Stimulated activated CD4-positive, alpha-beta T cell treated with anti-CD3 and anti-CD28 coated beads, Interleukin-2, amount 100 ng/mL, for 48 hours (primary cell): Measurements from ENCODE around the gene BCAP31.

ENCODE experiments used
- DNase-seq, 2 donors: peaks; one replicate each; pipeline ENCODE4 v3.0.0-alpha.2; 2020

The BCAP31 gene

DNA sequence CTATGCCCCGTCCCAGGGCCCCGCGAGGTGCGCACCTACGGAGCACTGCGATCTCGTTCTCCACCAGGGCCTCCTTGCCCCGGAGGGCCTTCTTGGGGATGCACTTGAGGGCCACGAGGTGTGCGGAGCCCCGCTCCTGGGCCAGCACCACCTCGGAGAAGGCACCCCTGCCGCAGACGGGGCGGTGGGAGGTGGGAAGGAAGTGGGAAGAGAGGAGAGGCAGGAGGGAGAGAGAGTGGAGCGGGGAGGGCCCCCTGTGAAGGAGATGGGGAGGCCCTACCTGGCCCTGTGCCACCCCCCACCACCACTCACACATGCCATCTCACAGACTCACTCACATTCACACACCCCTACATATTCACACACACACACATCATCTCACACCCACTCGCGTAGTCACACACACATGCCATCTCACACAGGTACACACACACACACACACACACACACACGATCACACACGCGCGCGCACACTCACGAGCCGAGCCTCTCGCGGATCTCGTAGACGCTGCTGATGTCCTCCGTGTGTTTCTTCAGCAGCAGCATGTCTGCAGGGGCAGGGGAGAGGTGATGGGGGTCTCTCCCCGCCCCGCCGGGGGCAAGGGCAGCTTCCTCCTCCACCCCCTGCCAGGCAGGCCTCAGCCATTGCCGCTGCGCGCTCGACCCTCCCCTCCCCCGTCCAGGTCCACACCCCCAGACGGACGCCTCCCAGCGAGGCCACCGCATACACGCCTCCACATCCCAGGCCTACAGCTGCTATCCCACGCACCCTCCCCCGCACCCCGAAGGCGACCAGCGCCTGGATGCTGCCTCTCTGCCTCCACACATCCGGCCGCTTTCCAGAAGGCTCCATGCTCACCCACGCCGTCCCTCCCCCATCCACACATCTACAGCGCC is 51.4 kb downstream of the BCAP31 start:
- no peak for DNase-seq

- no peak for DNase-seq
Measured at GRCh38 chrX:153671589-153672530, 52.3 kb downstream of the BCAP31 start.

DNA sequence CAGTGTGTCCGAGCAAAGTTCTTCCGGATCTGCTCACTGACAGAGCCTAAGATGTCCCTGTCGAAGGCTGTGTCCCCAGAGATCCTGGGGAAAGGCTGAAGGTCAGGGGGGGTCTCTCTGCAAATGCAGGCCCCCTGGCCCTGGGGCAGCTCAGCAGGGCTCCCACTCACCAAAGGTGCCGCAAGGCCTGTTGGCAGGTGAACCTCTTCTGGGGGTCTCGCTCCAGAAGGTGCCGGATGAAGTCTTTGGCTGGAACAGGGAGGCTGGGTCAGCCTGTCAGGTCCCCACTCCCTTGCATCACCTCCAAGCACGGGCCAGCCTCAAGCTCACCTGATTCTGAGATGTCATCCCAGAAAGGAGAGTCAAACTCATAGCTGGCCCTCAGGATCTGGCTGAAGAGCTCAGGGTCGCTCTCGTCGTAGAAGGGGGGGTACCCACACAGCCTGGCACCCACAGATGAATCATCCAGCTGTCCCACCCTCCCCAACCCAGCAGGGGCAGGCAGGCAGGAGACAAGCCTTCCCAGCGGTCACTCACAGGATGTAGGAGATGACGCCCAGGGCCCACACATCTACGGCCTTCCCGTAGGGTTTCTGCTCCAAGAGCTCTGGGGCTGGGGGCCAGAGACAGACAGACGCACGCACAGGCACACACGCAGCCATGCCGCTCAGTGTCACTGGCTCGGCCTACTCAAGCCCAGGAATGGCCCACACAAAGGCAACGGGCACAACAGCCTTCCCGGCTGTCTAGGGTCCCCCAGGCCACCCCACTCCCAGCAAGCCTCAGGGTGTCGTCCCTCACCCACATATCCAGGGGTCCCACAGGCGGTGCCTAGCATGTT is 53.2 kb downstream of the BCAP31 start:
- no peak for DNase-seq

GRCh38 chrX:153669901-153670731 is 54.1 kb downstream of the BCAP31 start:
- no peak for DNase-seq

GRCh38 chrX:153669174-153669890 is 54.9 kb downstream of the BCAP31 start:
- peak; percentile 35 to 59 for DNase-seq

GRCh38 chrX:153668423-153669173 is 55.6 kb downstream of the BCAP31 start:
- DNase-seq = no peak

GRCh38 chrX:153667956-153668396 is 56.2 kb downstream of the BCAP31 start:
- DNase-seq = peak; percentile 75 to 83

DNA sequence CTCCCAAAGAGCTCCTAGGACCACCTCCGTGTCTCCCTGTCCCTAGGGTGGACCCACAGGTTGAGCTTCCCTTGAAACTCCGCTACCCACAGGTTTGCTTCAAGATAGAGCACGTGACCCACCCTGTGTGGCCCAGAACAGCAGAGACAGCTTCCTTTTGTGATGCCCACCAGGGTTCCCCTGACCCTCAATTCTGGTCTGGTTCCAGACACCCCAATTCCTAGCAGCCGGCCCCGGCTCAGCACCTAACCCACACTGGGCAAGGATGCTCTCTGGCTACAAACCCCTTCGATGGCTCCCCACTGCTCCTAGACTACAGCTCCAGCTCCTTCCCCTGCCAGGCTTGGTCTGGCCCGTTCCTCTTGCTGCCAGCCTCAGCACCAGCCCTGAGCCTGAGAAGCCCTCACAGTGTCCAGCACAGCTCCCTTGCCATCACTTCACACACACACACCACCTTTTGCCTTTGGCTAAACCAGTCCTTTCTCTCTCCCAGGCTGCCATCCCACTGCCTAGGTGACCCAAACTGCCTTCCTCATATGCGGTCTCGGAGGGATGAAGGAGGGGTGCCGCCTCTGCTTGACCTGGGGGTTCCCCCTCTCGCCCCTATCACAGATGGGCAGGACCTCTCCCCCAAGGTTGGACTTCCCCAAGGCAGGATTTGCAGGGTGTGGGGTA is 56.8 kb downstream of the BCAP31 start:
- no peak for DNase-seq

DNA sequence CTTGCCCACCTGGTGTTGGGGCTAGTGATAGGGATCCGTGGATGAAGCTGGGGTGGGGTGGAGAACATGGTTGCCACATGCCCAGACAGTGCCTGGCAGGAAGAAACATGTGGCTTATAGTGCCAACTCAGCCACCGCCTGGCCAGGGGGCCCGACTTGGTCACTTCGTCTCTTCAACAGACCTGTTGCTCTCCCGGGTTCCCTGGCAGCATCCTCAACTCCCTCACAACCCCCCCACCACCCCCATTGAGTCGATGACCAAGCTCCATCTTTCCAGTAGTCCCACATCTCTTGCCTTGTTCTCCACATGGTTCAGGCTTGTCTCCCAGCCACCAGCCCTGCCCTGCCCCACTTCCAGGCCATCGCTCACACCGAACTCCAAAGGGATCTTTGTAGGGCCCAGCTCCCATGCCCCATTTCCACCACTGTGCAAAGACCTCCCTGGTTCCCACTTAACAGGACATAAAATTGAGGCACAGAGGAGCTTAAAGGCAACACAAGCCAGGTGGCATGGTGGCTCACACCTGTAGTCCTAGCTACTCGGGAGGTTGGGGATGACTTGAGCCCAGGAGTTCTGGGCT is 58.4 kb downstream of the BCAP31 start:
- no peak for DNase-seq

DNA sequence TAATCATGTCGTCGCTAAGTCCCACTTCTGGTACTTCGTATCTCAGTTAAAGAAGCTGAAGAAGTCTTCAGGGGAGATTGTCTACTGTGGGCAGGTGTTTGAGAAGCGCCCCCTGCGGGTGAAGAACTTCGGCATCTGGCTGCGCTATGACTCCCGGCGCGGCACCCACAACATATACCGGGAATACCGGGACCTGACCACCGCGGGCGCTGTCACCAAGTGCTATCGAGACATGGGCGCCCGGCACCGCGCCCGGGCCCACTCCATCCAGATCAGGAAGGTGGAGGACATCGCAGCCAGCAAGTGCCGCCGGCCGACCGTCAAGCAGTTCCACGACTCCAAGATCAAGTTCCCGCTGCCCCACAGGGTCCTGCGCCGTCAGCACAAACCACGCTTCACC is 61.9 kb downstream of the BCAP31 start:
- DNase-seq = peak; percentile 47

- DNase-seq = no peak
Measured at GRCh38 chrX:153659268-153659667, 64.9 kb downstream of the BCAP31 start.

DNA sequence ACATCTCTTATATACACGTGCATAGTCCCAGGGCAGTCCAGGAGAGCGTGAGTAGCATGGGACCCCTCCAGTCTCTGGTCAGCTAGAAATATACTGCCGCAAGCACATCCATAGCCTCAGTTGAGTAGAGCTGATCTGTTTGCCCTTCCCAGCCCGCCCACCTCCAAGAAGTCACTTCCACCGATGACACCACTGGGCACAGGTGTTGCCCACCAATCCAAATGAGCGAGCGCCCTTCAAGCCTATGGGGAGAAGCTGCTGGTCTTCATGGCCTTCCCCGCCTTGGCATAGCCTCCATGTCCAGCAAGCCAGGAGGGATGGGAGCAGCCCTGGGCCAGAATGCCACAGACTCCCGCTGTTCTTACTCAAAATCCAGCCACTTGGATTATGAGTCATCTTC is 67.0 kb downstream of the BCAP31 start:
- no peak for DNase-seq

- no peak for DNase-seq
Measured at GRCh38 chrX:153653556-153653955, 70.6 kb downstream of the BCAP31 start.

DNA sequence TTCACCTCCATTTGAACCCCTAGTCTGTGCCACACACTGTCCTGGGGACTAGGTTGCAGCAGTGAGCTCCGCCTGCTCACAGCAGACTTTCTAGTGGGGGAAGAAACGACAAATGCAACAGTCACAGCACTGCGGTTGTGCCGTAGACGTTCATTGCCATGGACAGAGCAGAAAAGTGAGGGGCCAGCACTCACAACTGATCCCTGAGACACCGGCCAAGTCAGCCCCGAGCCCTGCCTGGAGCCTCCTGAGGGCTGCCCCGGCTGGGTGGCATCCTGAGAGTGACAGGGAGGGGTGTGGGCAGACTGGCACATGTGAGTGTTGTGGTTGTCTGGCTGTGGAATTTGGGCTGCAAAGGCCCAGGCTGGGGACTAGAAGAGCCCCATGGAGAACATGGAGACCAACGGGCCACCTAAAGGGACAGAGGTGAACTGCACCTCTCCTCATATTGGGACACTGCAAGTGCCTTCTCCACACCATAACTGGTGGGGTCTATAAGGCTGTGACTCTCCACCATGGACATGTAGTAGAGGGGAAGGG is 72.6 kb downstream of the BCAP31 start:
- DNase-seq = no peak

- DNase-seq = no peak
Measured at GRCh38 chrX:153650959-153651358, 73.2 kb downstream of the BCAP31 start.
